ENCODE measurements around the gene SCFD2. TPM values are rescaled to one million over a fixed set of nuclear protein-coding genes. Genes with fewer than 3 reads are reported as not detected.
"Not testable (repeated sequence)": the region's sequence is repeated elsewhere in the genome, so short reads cannot be mapped to it uniquely, and the experiment has no call there.

The SCFD2 gene
- total RNA-seq, 1 donor from 2014 or later = 46.6 TPM

DNA sequence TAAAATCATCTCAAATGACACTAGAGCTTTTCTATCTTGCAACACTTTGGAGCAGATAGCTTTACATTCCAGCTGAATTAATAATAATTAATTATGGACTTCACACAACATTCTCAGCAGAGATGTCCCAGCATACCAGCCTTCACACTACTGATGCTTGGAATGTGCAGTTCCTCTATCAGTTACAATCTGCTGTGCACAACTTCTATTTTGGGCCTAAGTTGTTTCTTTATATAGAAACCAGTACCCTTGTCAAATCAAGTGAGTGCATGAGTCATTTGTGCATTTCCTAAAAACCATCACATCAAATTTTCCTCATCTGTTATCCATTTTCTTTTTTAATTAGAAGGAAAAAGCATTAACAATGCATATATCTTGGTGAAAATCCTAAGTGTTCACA lies 512.5 kb downstream of the SCFD2 start:
- no peak for DNase-seq (ENCODE audit: low spot score)

GRCh38 chr4:52852711-52853110 lies 513.1 kb downstream of the SCFD2 start:
- DNase-seq (ENCODE audit: low spot score) = no peak

- DNase-seq (ENCODE audit: low spot score) = no peak
Measured at GRCh38 chr4:52852041-52852440, 513.8 kb downstream of the SCFD2 start.

- DNase-seq (ENCODE audit: low spot score) = no peak
Measured at GRCh38 chr4:52850406-52851124, 515.3 kb downstream of the SCFD2 start.

GRCh38 chr4:52848254-52848653 lies 517.6 kb downstream of the SCFD2 start:
- DNase-seq (ENCODE audit: low spot score) = no peak

GRCh38 chr4:52846502-52846901 lies 519.4 kb downstream of the SCFD2 start:
- no peak for DNase-seq (ENCODE audit: low spot score)

DNA sequence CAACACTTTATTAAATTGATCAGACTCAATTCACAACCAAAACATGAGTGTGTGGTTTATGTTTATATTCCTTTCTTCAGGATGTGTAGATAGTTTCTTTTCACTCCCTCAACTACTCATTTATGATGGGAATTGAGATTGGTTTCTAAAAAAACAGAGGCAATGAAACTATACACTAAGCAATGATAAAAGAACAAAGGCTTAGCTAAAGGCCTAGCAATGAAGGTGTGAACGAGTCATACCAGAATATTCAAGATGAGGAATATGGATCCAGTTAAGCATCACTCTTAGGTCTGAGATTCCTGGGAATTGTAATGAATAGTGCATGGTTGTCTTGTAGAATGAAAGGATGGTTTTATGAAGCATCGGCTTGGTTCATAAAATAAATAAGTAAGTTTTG lies 521.3 kb downstream of the SCFD2 start:
- DNase-seq (ENCODE audit: low spot score) = no peak

- no peak for DNase-seq (ENCODE audit: low spot score)
Measured at GRCh38 chr4:52843958-52844357, 521.9 kb downstream of the SCFD2 start.

GRCh38 chr4:52843351-52843750 lies 522.5 kb downstream of the SCFD2 start:
- no peak for DNase-seq (ENCODE audit: low spot score)

GRCh38 chr4:52842792-52843191 lies 523.1 kb downstream of the SCFD2 start:
- DNase-seq (ENCODE audit: low spot score) = no peak

GRCh38 chr4:52841682-52842456 lies 524.0 kb downstream of the SCFD2 start:
- no peak for DNase-seq (ENCODE audit: low spot score)

- no peak for DNase-seq (ENCODE audit: low spot score)
Measured at GRCh38 chr4:52840531-52841370, 525.1 kb downstream of the SCFD2 start.

DNA sequence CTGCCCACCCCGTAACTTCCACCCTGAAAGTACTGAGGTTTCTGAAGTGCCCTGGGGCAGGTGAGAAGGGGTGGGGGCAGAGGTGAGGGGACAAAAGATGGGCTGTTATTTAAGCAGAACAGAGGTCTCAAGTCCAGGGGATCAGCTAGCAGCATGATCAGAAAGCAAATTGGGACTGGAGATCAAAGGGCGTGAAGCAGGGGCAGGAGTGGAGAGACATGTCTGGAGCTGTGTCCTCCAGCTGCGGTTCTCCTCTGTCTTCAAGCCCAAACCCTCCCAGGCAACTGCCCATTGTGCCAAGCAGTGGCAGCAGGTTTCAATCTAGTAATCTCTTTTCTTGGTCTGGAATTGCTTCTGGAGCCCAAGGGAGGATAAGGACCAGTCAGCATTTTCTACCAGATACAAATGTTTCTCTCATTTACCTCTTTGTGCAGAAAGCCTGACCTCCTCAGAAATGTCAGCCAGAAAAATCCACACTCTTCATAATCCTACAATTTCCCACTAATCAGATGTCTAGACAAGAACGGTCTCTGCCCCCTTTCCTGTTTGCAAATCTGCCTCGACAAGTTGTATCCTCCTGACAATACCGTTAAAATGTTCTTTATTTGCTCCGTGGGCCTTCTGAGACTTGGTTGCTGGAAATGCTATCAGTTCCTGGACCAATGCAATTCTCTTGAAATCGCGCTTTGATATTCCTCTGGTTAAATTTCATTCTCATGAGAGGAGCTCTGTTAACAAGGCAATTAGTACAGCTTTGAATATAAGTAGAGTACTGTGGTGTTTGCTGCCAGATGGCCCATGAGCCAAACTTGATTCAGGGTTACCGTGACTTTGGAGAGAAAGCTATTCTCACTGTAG lies 526.9 kb downstream of the SCFD2 start:
- no peak for DNase-seq (ENCODE audit: low spot score)

DNA sequence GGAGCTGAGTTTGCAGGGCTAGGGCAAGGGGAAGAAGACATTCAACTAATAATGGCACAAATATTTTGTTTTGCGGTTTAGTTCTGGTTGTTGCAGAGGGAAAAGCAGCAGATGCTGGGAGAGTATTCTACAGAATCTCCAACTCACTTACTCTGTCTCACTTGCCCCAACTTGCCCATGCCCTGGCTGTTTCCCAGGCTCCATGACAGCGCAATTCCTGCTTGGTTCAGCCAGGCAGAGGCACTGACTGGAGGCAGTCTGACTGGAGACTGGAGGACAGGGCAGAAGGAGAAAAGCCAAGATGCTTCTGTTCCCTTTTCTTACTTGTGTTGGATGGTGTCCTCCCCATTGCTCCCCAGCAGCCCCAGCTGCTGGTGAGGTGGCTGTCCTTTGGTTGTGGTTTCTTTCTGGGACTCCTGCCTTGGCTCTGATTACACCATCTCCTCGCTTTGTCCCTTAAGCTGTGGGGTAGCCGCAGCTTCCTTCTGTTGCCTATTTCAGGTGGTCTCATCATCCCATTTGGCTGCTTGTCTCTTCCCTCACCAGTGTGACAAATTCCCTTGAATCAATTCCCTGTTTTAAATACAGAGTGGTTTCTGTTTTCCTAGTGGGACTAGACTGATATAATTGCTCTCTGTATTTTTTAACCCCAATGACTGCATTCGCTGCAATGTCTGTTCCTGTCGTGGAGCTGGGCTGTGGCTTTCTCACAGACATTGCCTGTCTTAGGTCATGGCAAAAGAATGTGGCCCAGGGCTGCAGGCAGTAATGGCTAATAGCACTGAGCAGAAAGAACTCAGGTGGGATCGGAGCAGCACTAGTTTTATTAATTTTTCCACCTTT lies 527.9 kb downstream of the SCFD2 start:
- DNase-seq (ENCODE audit: low spot score) = peak; percentile 56

GRCh38 chr4:52836678-52837077 lies 529.2 kb downstream of the SCFD2 start:
- DNase-seq (ENCODE audit: low spot score) = no peak

DNA sequence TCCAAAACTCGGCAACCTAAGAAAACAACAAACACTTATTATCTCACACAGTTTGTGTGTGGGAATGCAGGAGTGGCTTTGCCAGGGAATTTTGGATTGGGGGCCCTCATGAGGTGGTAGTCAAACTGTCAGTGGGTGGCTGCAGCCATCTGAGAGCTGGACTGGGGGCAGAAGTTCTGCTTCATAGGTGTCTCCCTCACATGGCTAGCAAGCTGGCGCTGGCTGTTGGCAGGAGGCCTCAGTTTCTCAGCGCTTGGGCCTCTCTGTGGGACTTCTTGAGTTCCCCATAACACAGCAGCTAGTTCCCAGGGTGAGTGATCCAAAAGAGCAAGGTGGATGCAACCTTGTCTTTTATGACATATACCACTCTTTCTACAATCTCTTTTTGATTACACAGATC lies 529.7 kb downstream of the SCFD2 start:
- no peak for DNase-seq (ENCODE audit: low spot score)

GRCh38 chr4:52834641-52835456 lies 531.0 kb downstream of the SCFD2 start:
- not testable (repeated sequence) for DNase-seq (ENCODE audit: low spot score)

DNA sequence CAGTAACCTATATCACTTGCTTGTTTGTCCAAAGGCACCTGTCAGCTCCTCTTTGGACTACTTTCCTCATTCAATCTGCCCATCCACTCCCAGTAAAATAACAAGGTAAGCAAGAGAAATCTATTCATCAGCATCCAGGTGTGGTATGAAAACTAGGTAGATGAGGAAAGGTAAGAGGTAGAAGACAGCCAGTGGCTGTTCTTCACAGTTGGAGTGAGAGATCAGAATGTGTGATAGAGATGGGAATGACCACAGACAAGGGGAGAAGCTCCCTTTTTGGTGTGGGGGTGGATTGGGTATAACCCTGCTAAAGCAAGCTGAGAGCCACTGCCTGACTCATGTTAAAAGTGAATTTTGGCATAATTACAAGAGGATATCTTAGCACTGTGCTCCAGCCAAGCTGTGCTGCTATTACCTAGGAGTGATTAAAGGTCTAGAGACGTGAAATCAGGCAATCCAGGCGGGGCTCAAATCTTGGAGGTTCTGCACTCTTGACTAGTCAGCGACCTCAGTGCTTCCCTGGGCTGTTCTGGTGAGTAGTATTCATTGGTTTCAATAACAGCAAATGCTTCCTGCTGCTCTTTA lies 531.8 kb downstream of the SCFD2 start:
- no peak for DNase-seq (ENCODE audit: low spot score)

DNA sequence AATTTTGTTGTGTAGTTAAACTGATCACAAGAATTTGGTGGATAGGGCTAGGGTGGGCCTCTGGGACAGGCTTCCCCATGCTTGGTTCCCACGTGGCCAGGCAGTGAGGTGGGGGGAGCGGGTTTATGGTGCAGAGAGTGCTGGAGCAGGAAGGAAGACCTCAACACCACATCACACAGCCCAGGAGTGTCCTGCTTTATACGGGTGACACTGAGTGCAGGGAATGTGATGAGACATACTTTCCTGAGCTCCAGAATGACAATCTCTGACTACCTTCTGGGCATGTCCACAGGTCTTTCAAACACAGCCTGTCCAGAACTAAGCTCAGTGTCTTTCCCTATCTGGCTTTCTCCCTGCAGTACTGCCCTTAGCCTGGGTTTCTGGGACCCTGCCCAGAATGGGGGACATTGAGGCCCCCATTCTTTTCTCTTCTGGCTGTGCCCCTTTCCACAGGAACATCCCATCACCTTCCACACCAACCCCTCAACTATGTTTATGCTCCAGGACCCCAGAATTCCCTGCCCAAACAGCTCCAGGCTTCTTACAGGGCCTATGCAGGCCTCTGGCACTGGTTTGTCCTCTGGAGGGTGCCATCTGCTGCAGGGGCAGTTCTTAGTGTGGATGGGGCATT lies 540.3 kb downstream of the SCFD2 start:
- no peak for DNase-seq (ENCODE audit: low spot score)
